Dermis microvascular lymphatic vessel endothelial cell (primary cell): ENCODE measurements around the gene KLK1. TPM values are rescaled to one million over a fixed set of nuclear protein-coding genes. Genes with fewer than 3 reads are reported as not detected.

Experiments
- DNase-seq, 2 donors: peaks; one replicate each; pipeline versions ENCODE4 v3.0.0 to v3.0.0-alpha.2; 2010; ENCODE audit warnings: low read depth in 2 of 2
- total RNA-seq: library from RNA; depleted of rRNA; stranded (reverse); fragments of >200 nt; gene quantifications from 2 replicates; pipeline ENCODE4 v1.2.1, GENCODE V29; 2014

KLK1 gene
- total RNA-seq, 1 donor from 2014 or later = not detected

GRCh38 chr19:50836543-50837195 is 13.1 kb upstream of the KLK1 start:
- no peak for DNase-seq

DNA sequence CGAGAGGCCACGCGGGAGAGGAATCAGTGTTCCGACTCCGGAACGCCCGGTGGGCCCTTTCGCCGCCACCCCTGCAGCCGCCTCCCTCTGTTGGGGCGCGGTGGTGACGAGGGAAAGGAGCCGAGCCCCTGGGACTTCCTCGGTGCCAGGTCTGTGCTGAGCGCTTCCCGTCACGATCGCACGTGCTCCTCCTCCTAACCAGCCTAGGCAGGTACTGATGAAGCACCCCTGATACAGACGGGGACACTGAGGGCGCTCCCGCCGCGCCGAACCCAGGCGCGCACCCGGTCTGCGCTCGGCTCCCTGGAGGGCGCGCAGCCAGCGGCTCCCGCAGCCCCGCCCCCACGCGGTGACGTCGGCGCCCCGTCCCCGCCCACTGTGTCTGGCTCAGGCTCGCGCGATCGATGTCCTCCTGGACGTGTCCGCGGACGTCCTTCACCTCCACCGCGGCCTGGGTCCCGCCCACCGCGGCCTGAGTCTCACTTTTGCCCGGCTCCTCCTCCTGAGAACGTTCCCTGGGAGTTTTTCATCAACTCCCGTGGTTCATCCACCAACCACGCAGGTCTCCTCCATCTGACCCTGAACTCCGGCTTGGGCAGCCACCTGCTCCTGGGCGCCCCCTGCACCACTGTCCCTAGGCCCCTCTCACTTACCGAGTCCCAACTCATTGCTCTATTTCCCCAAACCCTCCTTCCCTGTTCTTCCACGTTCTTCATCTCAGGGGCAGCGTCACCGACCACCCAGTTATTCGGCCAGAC is 12.4 kb upstream of the KLK1 start:
- peak; percentile 15 to 65 for DNase-seq

GRCh38 chr19:50835103-50835784 is 11.7 kb upstream of the KLK1 start:
- DNase-seq = no peak

GRCh38 chr19:50833802-50834167 is 10.2 kb upstream of the KLK1 start:
- DNase-seq = no peak

- DNase-seq = no peak
Observed at GRCh38 chr19:50833117-50833801, 9.7 kb upstream of the KLK1 start, which contains the start of gene KLK15. KLK15 (minus strand) TSS chr19:50833574; CDS start chr19:50831492, 2,082 bp downstream.

DNA sequence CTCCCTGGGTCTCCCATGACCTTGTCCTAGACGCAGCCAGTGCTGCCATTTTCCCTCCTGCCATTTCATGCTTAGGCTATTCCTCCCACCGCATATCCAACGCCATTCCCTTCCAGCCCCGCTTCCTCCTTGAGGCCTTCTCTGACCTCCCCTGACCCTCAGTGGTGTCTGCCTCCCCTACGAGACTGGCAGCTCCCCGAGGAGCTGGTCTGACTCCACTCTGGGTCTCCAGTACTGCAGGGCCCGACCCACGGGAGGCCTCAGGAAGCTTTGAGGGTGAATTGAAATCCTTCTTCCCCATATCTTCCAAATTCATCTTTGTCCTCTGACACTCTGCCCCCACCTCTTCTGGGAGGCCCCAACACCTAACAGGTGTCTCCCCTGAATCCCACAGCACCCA is 9.1 kb upstream of the KLK1 start:
- DNase-seq = no peak

GRCh38 chr19:50831026-50831396 is 7.4 kb upstream of the KLK1 start:
- DNase-seq = no peak

GRCh38 chr19:50830266-50831025 is 6.9 kb upstream of the KLK1 start:
- no peak for DNase-seq

DNA sequence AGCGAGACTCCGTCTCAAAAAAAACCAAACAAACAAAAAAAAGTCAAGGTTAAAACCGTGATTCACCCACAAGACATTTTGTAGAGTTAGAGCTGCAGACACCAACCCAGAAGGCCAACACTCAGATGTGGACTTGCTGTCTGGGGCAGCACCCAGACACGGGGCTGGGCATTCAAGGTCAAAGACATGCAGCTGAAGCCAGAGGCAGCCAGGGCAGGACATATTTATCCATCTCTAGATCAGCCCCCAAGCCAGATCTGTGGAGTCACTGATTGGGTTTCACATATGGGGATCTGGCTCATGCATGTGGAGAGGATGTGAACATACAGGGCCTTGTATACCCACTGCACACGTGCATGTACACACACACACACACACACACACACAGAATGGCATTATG is 6.2 kb upstream of the KLK1 start:
- DNase-seq = no peak

GRCh38 chr19:50827476-50827875 is 3.9 kb upstream of the KLK1 start:
- no peak for DNase-seq

GRCh38 chr19:50826492-50827240 is 3.1 kb upstream of the KLK1 start:
- no peak for DNase-seq

DNA sequence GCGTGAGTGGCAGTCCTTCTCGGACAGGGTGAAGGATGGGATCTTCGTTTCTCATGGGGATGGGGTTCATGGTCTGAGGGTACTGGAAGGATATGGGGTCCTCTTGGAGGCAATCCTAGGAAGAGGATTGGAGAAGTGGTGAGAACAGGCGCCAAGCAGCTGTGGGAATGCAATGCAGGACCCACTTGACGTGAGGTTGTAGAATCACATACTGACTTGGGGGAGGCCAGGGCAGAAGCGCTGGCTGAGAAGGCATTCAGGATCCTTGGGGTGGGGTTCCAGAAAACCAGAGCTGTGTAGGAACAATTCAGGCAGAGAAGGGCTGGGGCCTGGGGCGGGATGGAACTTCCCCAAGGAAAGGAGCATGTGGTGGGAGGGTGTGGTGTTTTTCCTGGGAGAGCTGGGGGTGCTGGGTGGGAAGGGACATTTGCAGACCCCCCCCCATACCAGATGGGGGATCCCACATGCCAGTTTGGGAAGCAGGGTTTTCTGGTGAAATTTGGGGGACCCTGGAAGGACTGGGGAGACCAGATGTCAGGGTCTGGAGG is 852 bp downstream of the KLK1 start:
- no peak for DNase-seq

- DNase-seq = no peak
Observed at GRCh38 chr19:50821622-50822021, 2.0 kb downstream of the KLK1 start.

- no peak for DNase-seq
Observed at GRCh38 chr19:50821248-50821612, 2.4 kb downstream of the KLK1 start.

DNA sequence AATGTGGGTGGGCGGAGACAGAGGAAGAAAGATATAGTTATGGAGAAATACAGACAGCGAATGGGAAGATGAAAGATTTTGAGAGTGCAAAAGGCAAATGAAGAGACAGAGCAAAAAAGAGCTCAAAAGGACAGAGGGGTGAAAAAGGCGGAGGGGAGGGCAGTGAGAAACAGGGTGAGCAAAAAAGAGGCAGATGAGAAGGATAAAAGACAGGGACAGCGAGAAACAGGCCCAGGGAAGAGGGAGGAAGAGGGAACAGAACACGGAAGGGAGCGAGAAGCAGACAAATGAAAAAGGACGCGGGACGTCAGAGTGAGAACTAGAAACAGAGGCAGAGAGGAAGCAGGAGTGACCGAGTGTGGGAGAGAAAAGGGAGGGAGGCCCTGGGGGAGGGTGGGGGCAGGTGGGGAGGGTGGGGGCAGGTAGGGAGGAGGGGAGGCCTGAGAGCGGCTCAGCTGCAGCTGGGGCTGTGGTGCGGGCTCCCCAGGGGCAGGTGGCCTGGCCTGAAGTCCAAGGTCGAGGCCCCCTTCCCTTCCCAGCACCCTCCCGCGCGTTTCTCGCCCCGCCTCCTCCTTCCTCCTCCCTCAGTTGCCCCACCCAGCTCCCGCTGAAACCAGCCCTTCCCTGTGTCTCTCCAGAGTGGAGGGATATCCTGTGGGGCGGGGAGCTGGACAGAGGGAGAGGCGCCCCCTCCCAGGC is 2.9 kb downstream of the KLK1 start:
- DNase-seq = no peak

DNA sequence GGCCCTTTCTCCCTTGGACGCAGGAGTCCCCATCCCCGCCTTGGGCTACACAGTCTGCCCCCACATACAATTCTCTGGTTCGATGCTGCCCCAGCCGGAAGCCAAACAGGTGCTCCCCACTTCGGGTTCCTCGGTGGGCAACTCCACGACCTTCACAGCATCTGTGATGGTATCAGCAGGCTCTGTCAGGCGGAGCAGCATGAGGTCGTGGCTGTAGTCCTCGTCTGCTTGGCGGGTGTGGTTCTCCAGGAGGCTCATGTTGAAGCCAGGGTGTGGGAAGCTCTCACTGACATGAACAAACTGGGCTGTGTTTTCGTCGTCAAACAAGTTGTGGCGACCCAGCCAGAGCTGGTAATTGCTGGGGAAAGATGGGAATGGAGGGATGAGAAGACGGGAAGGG is 3.5 kb downstream of the KLK1 start:
- DNase-seq = no peak

DNA sequence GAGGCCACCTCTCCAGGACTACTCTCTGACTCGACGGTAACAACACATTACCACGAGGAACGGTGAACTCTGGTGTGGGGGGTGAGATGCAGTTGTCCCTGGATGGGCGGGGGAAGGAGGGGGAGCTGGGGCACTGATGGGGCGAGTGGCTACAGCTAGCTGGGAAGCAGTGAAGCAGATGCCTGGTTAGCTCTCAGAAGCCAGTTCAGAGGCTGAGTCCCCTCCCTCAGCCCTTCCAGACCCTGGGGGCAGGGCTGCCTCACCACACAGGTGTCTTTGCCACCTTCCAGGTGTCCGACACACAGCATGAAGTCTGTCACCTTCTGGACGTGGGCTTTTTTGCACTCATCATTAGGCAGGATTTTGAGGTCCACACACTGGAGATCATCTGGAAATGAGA is 4.0 kb downstream of the KLK1 start:
- DNase-seq = no peak

DNA sequence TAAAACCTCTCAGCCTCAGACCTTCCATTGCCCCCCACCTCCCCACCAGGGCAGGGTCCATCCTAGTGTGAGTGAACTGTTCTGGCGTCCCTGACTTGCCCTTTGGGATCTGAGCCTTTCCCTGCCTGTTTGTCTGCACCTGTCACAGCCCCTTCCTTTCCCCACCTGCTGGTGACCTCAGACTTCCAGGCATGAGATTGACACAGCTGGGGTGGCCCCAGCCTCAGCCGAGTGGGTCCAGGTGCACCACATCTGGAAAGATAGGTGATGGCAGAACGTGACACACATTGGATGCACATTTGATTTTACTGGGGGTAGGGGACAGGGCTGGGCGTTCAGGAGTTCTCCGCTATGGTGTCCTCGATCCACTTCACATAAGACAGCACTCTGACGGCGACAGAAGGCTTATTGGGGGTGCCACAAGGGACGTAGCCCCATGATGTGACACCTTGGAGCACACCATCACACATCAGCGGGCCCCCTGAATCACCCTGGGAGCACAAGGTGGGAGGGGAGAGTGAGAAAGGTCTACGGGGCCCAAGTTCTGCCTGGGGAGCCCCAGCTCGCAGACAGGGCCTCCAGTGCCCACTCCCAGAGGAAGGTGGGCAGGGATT is 4.6 kb downstream of the KLK1 start:
- DNase-seq = no peak
